ENCODE data around the gene SLIT3.

SLIT3 gene

DNA sequence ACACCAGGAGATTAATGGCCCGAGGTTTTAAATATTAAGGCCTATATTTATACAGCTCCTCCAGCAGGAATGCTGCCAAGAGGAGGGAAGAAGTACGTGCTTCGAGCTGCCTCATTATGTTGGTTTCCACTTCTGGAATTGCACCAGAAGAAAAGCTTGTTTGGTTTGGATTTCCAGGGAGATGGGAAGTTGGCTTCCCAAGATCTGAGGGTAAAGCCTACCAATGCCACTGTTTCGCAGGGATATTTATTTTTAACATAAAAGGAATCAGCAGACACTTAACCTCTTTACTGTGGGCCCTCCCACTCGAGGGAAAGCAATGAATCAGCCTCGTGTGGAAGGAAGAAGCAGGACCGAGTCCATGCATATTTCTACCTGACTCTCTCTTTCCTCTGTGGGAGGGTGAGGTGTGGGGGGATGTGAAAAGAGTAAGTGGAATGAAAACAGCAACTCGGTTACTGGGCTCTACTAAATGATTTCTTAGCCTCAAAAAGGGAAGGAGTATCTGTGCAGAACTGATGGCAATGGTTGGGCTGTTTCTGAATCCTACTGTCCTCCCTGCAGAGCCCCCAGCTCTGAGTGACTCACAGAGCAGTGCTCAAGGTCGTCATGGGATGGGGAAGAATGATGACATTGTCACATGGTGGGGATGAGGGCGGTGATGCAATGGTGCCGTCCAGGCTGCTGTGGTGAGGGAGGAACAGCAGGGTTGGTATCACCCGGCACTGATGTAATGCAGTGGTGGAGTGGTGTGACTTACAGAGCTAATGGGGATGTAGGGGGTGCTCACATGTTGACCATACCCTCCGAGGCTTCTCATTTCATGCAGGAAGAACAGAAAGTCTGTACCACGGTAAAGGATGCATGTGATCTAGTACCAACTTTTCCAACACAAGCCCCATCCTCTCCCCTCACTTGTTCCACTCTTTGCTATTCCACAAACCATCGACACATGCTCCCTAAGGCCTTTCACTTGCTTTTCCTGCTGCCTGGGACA lies 506.8 kb downstream of the SLIT3 start (continued):
- peak; percentile 82; the same call in 1 of the 2 replicates for TF ChIP-seq TSHZ1 (tag by site-specific recombination; IDR thresholded peaks at IDR 0.05; ENCODE audit: borderline replicate concordance)
- TF ChIP-seq ZBTB21 (tag by site-specific recombination; IDR thresholded peaks at IDR 0.05): peak; percentile 95
- peak; percentile 82 for TF ChIP-seq ZFP69B (tag by site-specific recombination; IDR thresholded peaks at IDR 0.05)
- 0 out of 2 replicates have a peak, but pooled peaks have one; percentile 32 for TF ChIP-seq ZNF777 (tag by site-specific recombination; IDR thresholded peaks at IDR 0.05; ENCODE audit: borderline replicate concordance)
- TF ChIP-seq GLI4 (tag by site-specific recombination; IDR thresholded peaks at IDR 0.05): peak; percentile 82; the same call in 1 of the 2 replicates
- peak; percentile 56; the same call in 1 of the 2 replicates for TF ChIP-seq ZNF558 (tag by site-specific recombination; IDR thresholded peaks at IDR 0.05)
- TF ChIP-seq, protein P1, sequence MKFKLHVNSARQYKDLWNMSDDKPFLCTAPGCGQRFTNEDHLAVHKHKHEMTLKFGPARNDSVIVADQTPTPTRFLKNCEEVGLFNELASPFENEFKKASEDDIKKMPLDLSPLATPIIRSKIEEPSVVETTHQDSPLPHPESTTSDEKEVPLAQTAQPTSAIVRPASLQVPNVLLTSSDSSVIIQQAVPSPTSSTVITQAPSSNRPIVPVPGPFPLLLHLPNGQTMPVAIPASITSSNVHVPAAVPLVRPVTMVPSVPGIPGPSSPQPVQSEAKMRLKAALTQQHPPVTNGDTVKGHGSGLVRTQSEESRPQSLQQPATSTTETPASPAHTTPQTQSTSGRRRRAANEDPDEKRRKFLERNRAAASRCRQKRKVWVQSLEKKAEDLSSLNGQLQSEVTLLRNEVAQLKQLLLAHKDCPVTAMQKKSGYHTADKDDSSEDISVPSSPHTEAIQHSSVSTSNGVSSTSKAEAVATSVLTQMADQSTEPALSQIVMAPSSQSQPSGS (tag by site-specific recombination; IDR thresholded peaks at IDR 0.05; ENCODE audit: low read depth): peak; percentile 85
- TF ChIP-seq ZNF324 (tag by site-specific recombination; IDR thresholded peaks at IDR 0.05): peak; percentile 89; the same call in 1 of the 2 replicates
- TF ChIP-seq SP7 (tag by site-specific recombination; IDR thresholded peaks at IDR 0.05): peak; percentile 96
- 0 out of 2 replicates have a peak, but pooled peaks have one; percentile 32 for TF ChIP-seq ZNF23 (tag by site-specific recombination; IDR thresholded peaks at IDR 0.05; ENCODE audit: borderline replicate concordance)
- TF ChIP-seq ZFP41 (tag by site-specific recombination; IDR thresholded peaks at IDR 0.05; ENCODE audit: borderline replicate concordance): no peak
- peak; percentile 92 for TF ChIP-seq ZEB2 (tag by site-specific recombination; IDR thresholded peaks at IDR 0.05)
- TF ChIP-seq, protein P2, sequence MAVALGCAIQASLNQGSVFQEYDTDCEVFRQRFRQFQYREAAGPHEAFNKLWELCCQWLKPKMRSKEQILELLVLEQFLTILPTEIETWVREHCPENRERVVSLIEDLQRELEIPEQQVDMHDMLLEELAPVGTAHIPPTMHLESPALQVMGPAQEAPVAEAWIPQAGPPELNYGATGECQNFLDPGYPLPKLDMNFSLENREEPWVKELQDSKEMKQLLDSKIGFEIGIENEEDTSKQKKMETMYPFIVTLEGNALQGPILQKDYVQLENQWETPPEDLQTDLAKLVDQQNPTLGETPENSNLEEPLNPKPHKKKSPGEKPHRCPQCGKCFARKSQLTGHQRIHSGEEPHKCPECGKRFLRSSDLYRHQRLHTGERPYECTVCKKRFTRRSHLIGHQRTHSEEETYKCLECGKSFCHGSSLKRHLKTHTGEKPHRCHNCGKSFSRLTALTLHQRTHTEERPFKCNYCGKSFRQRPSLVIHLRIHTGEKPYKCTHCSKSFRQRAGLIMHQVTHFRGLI (tag by site-specific recombination; IDR thresholded peaks at IDR 0.05): peak; percentile 93
- TF ChIP-seq, protein P3, sequence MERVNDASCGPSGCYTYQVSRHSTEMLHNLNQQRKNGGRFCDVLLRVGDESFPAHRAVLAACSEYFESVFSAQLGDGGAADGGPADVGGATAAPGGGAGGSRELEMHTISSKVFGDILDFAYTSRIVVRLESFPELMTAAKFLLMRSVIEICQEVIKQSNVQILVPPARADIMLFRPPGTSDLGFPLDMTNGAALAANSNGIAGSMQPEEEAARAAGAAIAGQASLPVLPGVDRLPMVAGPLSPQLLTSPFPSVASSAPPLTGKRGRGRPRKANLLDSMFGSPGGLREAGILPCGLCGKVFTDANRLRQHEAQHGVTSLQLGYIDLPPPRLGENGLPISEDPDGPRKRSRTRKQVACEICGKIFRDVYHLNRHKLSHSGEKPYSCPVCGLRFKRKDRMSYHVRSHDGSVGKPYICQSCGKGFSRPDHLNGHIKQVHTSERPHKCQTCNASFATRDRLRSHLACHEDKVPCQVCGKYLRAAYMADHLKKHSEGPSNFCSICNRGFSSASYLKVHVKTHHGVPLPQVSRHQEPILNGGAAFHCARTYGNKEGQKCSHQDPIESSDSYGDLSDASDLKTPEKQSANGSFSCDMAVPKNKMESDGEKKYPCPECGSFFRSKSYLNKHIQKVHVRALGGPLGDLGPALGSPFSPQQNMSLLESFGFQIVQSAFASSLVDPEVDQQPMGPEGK (tag by site-specific recombination; IDR thresholded peaks at IDR 0.05): peak; percentile 97
- no peak for TF ChIP-seq ZNF202 (tag by site-specific recombination; IDR thresholded peaks at IDR 0.05; ENCODE audit: borderline replicate concordance)
- no peak for TF ChIP-seq ZNF677 (tag by site-specific recombination; IDR thresholded peaks at IDR 0.05)
- TF ChIP-seq, protein P4, sequence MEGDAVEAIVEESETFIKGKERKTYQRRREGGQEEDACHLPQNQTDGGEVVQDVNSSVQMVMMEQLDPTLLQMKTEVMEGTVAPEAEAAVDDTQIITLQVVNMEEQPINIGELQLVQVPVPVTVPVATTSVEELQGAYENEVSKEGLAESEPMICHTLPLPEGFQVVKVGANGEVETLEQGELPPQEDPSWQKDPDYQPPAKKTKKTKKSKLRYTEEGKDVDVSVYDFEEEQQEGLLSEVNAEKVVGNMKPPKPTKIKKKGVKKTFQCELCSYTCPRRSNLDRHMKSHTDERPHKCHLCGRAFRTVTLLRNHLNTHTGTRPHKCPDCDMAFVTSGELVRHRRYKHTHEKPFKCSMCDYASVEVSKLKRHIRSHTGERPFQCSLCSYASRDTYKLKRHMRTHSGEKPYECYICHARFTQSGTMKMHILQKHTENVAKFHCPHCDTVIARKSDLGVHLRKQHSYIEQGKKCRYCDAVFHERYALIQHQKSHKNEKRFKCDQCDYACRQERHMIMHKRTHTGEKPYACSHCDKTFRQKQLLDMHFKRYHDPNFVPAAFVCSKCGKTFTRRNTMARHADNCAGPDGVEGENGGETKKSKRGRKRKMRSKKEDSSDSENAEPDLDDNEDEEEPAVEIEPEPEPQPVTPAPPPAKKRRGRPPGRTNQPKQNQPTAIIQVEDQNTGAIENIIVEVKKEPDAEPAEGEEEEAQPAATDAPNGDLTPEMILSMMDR (tag by site-specific recombination; IDR thresholded peaks at IDR 0.05): no peak
- TF ChIP-seq ZNF292 (tag by site-specific recombination; IDR thresholded peaks at IDR 0.05; ENCODE audit: borderline replicate concordance, low read depth): no peak
- peak; percentile 97 for TF ChIP-seq ZNF24 (tag by site-specific recombination; IDR thresholded peaks at IDR 0.05)
- no peak for TF ChIP-seq ZNF148 (tag by site-specific recombination; IDR thresholded peaks at IDR 0.05; ENCODE audit: borderline replicate concordance)
- TF ChIP-seq ZNF335 (tag by site-specific recombination; conservative IDR thresholded peaks at IDR 0.05): peak; percentile 20; the same call in 1 of the 2 replicates
- TF ChIP-seq OSR2 (tag by site-specific recombination; IDR thresholded peaks at IDR 0.05): peak; percentile 21; the same call in 1 of the 2 replicates
- peak; percentile 64 for TF ChIP-seq ZFHX2 (tag by site-specific recombination; conservative IDR thresholded peaks at IDR 0.05)
- peak; percentile 57; the same call in 1 of the 2 replicates for TF ChIP-seq MZF1 (tag by site-specific recombination; IDR thresholded peaks at IDR 0.05; ENCODE audit: borderline replicate concordance)
- TF ChIP-seq PRDM1 (tag by site-specific recombination; IDR thresholded peaks at IDR 0.05): peak; percentile 75
